ENCODE measurements around the gene RPL29.

The RPL29 gene

DNA sequence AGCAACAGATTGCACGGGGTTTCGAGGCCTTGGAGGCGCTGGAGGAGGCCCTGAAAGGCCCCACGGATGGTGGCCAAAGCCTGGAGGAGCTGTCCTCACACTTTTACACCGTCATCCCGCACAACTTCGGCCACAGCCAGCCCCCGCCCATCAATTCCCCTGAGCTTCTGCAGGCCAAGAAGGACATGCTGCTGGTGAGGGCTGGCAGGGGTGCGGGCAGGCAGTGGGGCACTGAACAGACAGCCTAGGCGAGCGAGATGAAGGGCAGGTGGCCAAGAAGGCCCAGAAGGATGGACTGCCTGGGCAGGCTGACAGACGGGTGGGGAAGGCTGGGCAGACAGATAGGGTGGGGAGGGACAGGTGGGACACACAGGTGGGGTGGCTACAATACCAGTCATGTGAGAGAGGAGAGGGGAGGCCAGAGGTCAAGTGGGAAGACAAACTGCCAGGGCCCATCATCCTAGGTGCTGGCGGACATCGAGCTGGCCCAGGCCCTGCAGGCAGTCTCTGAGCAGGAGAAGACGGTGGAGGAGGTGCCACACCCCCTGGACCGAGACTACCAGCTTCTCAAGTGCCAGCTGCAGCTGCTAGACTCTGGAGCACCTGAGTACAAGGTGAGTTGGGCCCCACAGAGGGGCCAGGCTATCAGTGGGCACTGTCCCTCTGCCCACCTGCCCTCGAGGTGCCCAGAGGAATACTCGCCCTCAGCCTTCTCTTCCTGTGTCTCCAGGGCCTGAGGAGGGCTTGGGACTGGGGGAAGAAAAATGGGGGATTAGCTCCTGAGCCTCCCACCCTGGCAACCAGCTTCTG is 50.5 kb downstream of the RPL29 start:
- DNase-seq (ENCODE audit: low spot score), result no peak

DNA sequence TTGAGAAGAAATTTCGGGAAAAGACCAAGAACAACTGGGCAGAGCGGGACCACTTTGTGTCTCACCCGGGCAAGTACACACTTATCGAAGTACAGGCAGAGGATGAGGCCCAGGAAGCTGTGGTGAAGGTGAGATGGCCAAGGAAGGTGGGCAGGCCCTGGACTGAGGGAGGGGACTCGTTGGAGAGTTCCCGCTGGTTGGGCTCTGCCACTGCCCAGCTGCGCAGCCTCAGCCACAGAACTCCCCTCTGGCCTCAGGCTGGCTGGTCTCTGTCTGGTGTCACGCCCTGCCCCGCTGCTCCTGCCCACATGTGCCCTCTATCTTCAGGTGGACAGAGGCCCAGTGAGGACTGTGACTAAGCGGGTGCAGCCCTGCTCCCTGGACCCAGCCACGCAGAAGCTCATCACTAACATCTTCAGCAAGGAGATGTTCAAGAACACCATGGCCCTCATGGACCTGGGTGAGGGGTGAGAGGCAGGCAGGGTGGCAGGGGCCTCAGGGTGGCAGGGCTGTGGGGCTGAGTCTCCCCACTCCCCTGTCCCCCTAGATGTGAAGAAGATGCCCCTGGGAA is 51.2 kb downstream of the RPL29 start:
- no peak for DNase-seq (ENCODE audit: low spot score)

All from globus pallidus (tissue), 1 donor.